SK-N-SH treated with all-trans-retinoic acid at 6 μM for 48 hours (cell line): ENCODE data around the gene UHRF1.
"Not testable (repeated sequence)": the region's sequence is repeated elsewhere in the genome, so short reads cannot be mapped to it uniquely, and the experiment has no call there.

ENCODE experiments used
- ARNTL ChIP-seq: fragments of 450-650 bp; formaldehyde crosslinking; IDR thresholded peaks from 2 replicates; pipeline ENCODE4 v1.5.0; 2020; ENCODE audit warnings: low read depth, mild to moderate bottlenecking, moderate library complexity, borderline replicate concordance
- BACH2 ChIP-seq: fragments of 250-450 bp; sonication (Bioruptor Pico); IDR thresholded peaks from 2 replicates; pipeline ENCODE4 v1.9.0; 2021; ENCODE audit warnings: mild to moderate bottlenecking, borderline replicate concordance
- CSDC2 ChIP-seq: fragments of 250-450 bp; sonication (Bioruptor Pico); IDR thresholded peaks from 2 replicates; pipeline ENCODE4 v1.5.0; 2020; ENCODE audit warnings: mild to moderate bottlenecking, moderate library complexity
- GLIS3 ChIP-seq: fragments of 250-450 bp; sonication (Bioruptor Pico); IDR thresholded peaks from 2 replicates; pipeline ENCODE4 v1.5.0; 2020; ENCODE audit warnings: mild to moderate bottlenecking, moderate library complexity
- RARB ChIP-seq: fragments of 250-450 bp; sonication (Bioruptor Pico); IDR thresholded peaks from 2 replicates; pipeline ENCODE4 v1.8.0; 2021; ENCODE audit warnings: mild to moderate bottlenecking, moderate library complexity
- ZC3H10 ChIP-seq: fragments of 250-450 bp; sonication (Bioruptor Pico); IDR thresholded peaks from 2 replicates; pipeline ENCODE4 v1.5.1; 2021; ENCODE audit warnings: mild to moderate bottlenecking, moderate library complexity
- ZFP3 ChIP-seq: fragments of 250-450 bp; sonication (Bioruptor Pico); IDR thresholded peaks from 2 replicates; pipeline ENCODE4 v1.5.0; 2020; ENCODE audit warnings: mild to moderate bottlenecking, moderate library complexity
- ZFP30 ChIP-seq: fragments of 450-650 bp; formaldehyde crosslinking; IDR thresholded peaks from 2 replicates; pipeline ENCODE4 v1.5.0; 2022; ENCODE audit warnings: mild to moderate bottlenecking, moderate library complexity
- ZNF8 ChIP-seq: fragments of 450-650 bp; formaldehyde crosslinking; IDR thresholded peaks from 2 replicates; pipeline ENCODE4 v1.5.0; 2020; ENCODE audit warnings: mild to moderate bottlenecking, moderate library complexity
- TF ChIP-seq, protein P1 (sequence below): fragments of 250-450 bp; sonication (Bioruptor Pico); IDR thresholded peaks from 2 replicates; pipeline ENCODE4 v1.8.0; 2020; ENCODE audit warnings: mild to moderate bottlenecking, moderate library complexity, borderline replicate concordance

DNA sequence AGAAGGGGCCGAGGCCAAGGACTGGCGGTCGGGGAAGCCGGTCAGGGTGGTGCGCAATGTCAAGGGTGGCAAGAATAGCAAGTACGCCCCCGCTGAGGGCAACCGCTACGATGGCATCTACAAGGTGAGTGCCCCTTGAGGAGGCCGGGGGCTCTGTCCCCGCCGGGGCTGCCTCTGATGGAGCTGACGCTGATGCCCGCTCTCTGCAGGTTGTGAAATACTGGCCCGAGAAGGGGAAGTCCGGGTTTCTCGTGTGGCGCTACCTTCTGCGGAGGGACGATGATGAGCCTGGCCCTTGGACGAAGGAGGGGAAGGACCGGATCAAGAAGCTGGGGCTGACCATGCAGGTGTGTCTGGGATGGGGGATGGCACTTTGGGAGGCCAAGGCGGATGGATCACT lies 41.3 kb downstream of the UHRF1 start:
- not testable (repeated sequence) for TF ChIP-seq ZFP30 (CRISPR knock-in tag); ZC3H10 (CRISPR knock-in tag); GLIS3; ZFP3; RARB (CRISPR knock-in tag); BACH2 (CRISPR knock-in tag); ZNF8 (CRISPR knock-in tag); CSDC2; ARNTL (CRISPR knock-in tag)
- TF ChIP-seq, protein P1, sequence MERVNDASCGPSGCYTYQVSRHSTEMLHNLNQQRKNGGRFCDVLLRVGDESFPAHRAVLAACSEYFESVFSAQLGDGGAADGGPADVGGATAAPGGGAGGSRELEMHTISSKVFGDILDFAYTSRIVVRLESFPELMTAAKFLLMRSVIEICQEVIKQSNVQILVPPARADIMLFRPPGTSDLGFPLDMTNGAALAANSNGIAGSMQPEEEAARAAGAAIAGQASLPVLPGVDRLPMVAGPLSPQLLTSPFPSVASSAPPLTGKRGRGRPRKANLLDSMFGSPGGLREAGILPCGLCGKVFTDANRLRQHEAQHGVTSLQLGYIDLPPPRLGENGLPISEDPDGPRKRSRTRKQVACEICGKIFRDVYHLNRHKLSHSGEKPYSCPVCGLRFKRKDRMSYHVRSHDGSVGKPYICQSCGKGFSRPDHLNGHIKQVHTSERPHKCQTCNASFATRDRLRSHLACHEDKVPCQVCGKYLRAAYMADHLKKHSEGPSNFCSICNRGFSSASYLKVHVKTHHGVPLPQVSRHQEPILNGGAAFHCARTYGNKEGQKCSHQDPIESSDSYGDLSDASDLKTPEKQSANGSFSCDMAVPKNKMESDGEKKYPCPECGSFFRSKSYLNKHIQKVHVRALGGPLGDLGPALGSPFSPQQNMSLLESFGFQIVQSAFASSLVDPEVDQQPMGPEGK (CRISPR knock-in tag), result not testable (repeated sequence)
